Motor neuron (in vitro differentiated cells): Measurements from ENCODE around the gene PACS1. TPM values are rescaled to one million over a fixed set of nuclear protein-coding genes. Genes with fewer than 3 reads are reported as not detected.

Source experiments
- ATAC-seq, 8 experiments: fragments of 200-7000 bp; cut with Tn5 transposase; replicated peaks in 6 of 8; 2 replicates each; pipeline ENCODE4 v1.8.0; 2021; ENCODE audit warnings: mild to moderate bottlenecking in 8 of 8, moderate library complexity in 8 of 8
- H3K27ac ChIP-seq, 2 donors: fragments of 250-450 bp; sonication (Bioruptor Pico); 2 replicates each; pipeline ENCODE4 v1.9.0; 2021; ENCODE audit warnings: antibody characterized with exemption in 2 of 2, mild to moderate bottlenecking in 2 of 2, moderate library complexity in 1 of 2
- H3K4me1 ChIP-seq, 2 donors: fragments of 250-450 bp; sonication (Bioruptor Pico); replicated peaks in 1 of 2; 2 replicates each; pipeline ENCODE4 v1.6.1; 2021; ENCODE audit warnings: antibody characterized with exemption in 2 of 2, mild to moderate bottlenecking in 2 of 2, moderate library complexity in 1 of 2
- H3K4me3 ChIP-seq, 5 donors: fragments of 250-450 bp; sonication (Bioruptor Pico); 2 replicates each; pipeline ENCODE4 v1.9.0; 2021; ENCODE audit warnings: antibody characterized with exemption in 5 of 5, mild to moderate bottlenecking in 5 of 5, moderate library complexity in 4 of 5
- WGBS, 10 experiments: fragments of 450-650 bp; shearing (Covaris generic); methylation state at CpG; one replicate each; pipeline ENCODE4 v1.0.0; 2022; 5-methylcytosine and 5-hydroxymethylcytosine counted together
- in situ Hi-C, 9 experiments: fragments of 400-800 bp; cut with MboI; loops; one replicate each; pipeline ENCODE4 v1.15.0; 2021; ENCODE audit warnings: low sequenced_read_pairs in 9 of 9, low pct_unique_long_range_greater_than_20kb in 2 of 9; ENCODE audit not compliant: unreplicated experiment in 9 of 9
- total RNA-seq, 8 experiments: library from RNA; unstranded; fragments of 300-600 nt; gene quantifications; 2 replicates each; pipeline versions ENCODE4 v1.2.3 to v1.2.4, GENCODE V29; 2022

Gene PACS1
- total RNA-seq, 8 experiments from 2014 or later, result 10.6 to 38.2 (median 21.7) TPM

DNA sequence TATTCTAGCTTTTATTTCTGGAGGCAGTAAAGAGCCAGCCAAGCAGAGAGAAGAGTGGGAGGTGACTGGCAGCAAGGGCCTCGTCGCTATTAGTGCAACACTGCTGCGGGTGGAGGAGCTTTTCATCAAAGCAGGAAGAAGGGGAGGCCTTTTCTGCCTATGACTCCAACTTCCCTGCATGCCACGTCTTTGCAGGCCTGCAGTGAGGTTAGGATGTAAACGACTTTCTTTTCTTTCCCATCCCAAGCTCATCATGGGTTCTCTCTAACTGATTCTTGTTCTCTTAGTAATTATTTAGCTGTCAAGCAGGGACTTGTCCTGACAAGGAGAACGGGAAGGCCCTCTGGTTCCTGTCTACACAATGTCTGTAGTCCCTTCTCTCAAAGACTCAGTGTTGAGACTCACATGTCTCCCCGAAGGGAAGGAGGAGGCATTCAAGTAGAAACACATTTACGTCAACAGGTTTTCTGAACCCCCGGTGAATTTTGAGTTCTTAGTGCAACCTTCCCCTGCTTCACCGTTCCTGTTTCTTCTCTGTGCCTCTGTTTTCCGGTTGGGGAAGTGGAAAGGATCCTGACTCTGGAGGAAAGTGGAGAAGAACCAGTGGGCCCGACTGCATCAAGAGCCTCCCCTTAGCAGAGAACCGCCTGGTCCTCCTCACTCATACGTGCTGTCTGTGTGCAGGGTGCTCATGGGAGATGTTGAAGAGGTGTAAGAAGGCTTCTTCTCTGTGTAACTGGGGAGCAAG, 56.9 kb downstream of the PACS1 start:
- peak; percentile 75 to 97 (median 88) for ATAC-seq
- peaks cover 14 to 17% of the 10 kb centered on the region in 2 donors for H3K4me1 ChIP-seq
- H3K4me3 ChIP-seq, result no peak overlapping the region
- WGBS, 10 experiments, result 3 to 83% (median 31%) methylated on average over 1 to 12 of the region's 14 CpGs; no CpG with 5 or more reads in 1 of the 10 experiments
- in situ Hi-C loops, result no loop called here
- no peak overlapping the region for H3K27ac ChIP-seq

GRCh38 chr11:66130978-66131377, 60.9 kb downstream of the PACS1 start:
- ATAC-seq, result no peak
- in situ Hi-C loops, result no loop called here
- 40 to 92% (median 86%) methylated on average over 1 to 3 of the region's 3 CpGs; no CpG with 5 or more reads in 1 of the 10 experiments for WGBS, 10 experiments
- Histone ChIP-seq H3K27ac (no peak overlapping the region), H3K4me3 (no peak overlapping the region), H3K4me1 (peaks cover 14 to 17% of the 10 kb centered on the region in 2 donors)

GRCh38 chr11:66131937-66132632, 62.0 kb downstream of the PACS1 start:
- H3K4me1 ChIP-seq, result peaks cover 7 to 14% of the 10 kb centered on the region in 2 donors
- H3K27ac ChIP-seq, result no peak overlapping the region
- WGBS, 10 experiments, result 68 to 94% (median 79%) methylated on average over 3 to 6 of the region's 7 CpGs; no CpG with 5 or more reads in 2 of the 10 experiments
- ATAC-seq, result no peak
- no peak overlapping the region for H3K4me3 ChIP-seq
- in situ Hi-C loops, result no loop called here

- no peak overlapping the region for H3K27ac ChIP-seq
- no peak overlapping the region for H3K4me3 ChIP-seq
- WGBS, 10 experiments, result 53 to 100% (median 88%) methylated on average over 1 to 4 of the region's 6 CpGs; no CpG with 5 or more reads in 2 of the 10 experiments
- in situ Hi-C loops, result no loop called here
- ATAC-seq, result no peak
- H3K4me1 ChIP-seq, result peaks cover 0 to 5% of the 10 kb centered on the region in 2 donors
These were observed 63.2 kb downstream of the PACS1 start for GRCh38 chr11:66133216-66133775.

GRCh38 chr11:66136752-66137123, 66.7 kb downstream of the PACS1 start:
- no peak for ATAC-seq
- in situ Hi-C loops, result no loop called here
- WGBS, 10 experiments, result 40 to 100% (median 84%) methylated on average over 2 to 5 of the region's 5 CpGs
- no peaks in the 10 kb centered on the region for H3K4me1 ChIP-seq
- H3K4me3 ChIP-seq, result no peak overlapping the region
- no peak overlapping the region for H3K27ac ChIP-seq

- 63 to 100% (median 81%) methylated on average over 1 to 6 of the region's 7 CpGs for WGBS, 10 experiments
- in situ Hi-C loops, result no loop called here
- Histone ChIP-seq H3K4me1 (peaks cover 0 to 3% of the 10 kb centered on the region in 2 donors), H3K4me3 (no peak overlapping the region), H3K27ac (no peak overlapping the region)
- peak in 3 of 8 experiments; percentile 36 to 80 (median 52) for ATAC-seq
These were observed 69.8 kb downstream of the PACS1 start for GRCh38 chr11:66139817-66140404.

DNA sequence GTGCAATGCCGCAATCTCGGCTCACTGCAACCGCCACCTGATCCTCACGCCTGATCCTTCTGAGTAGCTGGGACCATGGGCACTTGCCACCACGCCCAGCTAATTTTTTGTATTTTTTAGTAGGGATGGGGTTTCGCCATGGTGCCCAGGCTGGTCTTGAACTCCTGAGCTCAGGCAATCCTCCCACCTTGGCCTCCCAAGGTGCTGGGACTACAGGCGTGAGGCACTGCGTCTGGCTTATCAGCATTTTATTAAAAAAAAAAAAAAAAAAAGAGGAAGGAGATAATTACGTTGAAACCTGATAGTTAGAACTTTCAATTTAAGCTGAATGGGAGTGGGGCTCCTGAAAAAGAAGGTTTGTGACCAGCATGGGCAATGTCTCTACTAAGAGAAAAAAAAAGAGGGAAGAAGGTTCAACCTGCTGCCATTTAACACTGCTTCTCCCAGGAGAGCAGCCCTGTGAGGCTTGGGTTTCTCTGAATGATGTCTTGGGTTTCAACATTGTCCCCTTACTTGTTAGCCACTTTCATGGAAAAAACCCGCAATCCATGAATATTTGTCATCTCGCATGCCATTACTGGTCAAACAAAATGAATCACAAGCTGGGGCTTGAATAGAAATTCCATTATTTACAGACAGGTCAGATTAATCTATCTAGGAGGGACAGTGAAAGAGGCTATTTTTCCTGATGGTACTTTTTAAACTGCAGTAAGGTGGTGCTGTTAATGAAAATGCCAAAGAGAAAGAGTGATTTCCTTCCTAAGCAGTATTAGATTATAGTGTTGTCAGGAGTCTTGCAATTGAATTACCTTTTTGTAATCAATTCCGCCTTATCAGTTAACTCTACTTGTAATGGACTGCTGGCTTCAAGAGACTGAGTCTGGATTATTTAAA, 72.5 kb downstream of the PACS1 start:
- in situ Hi-C loops, result no loop called here
- peaks cover 0 to 3% of the 10 kb centered on the region in 2 donors for H3K4me1 ChIP-seq
- H3K27ac ChIP-seq, result no peak overlapping the region
- 8 to 100% (median 83%) methylated on average over 1 to 9 of the region's 12 CpGs; no CpG with 5 or more reads in 1 of the 10 experiments for WGBS, 10 experiments
- H3K4me3 ChIP-seq, result no peak overlapping the region
- peak in 4 of 8 experiments; percentile 15 to 75 (median 39) for ATAC-seq

GRCh38 chr11:66143264-66143566, 73.1 kb downstream of the PACS1 start:
- in situ Hi-C loops, result no loop called here
- 43 to 100% (median 83%) methylated on average over 1 to 3 of the region's 3 CpGs; no CpG with 5 or more reads in 3 of the 10 experiments for WGBS, 10 experiments
- H3K4me3 ChIP-seq, result no peak overlapping the region
- H3K27ac ChIP-seq, result no peak overlapping the region
- no peak for ATAC-seq
- H3K4me1 ChIP-seq, result peaks cover 0 to 3% of the 10 kb centered on the region in 2 donors

GRCh38 chr11:66143996-66144678, 74.1 kb downstream of the PACS1 start:
- peaks cover 0 to 3% of the 10 kb centered on the region in 2 donors for H3K4me1 ChIP-seq
- H3K4me3 ChIP-seq, result no peak overlapping the region
- no peak overlapping the region for H3K27ac ChIP-seq
- in situ Hi-C loops, result no loop called here
- no peak for ATAC-seq
- 60 to 100% (median 98%) methylated on average over 1 to 5 of the region's 5 CpGs; no CpG with 5 or more reads in 1 of the 10 experiments for WGBS, 10 experiments

GRCh38 chr11:66146074-66146473, 76.0 kb downstream of the PACS1 start:
- Histone ChIP-seq H3K4me3 (no peak overlapping the region), H3K27ac (no peak overlapping the region), H3K4me1 (peaks cover 0 to 3% of the 10 kb centered on the region in 2 donors)
- ATAC-seq, result peak in 3 of 8 experiments; percentile 58 to 86 (median 79)
- in situ Hi-C loops, result no loop called here

DNA sequence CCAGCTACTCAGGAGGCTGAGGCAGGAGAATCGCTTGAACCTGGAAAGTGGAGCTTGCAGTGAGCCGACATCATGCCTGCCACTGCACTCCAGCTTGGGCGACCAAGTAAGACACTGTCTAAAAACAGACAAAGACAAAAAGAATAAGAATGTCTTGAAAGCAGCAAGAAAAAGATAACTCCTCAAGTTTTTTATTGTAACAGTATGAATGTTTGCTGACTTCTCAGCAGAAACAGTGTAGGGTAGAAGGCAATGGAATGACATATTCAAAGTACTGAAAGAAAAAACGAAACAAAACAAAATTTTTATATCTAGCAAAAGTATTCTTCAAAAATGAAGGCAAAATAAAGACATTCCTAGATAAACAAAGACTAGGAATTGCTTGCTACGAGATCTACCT, 76.9 kb downstream of the PACS1 start:
- ATAC-seq, result no peak
- peaks cover 0 to 3% of the 10 kb centered on the region in 2 donors for H3K4me1 ChIP-seq
- in situ Hi-C loops, result no loop called here
- no peak overlapping the region for H3K4me3 ChIP-seq
- 80 to 95% (median 93%) methylated on average over 2 to 5 of the region's 5 CpGs; no CpG with 5 or more reads in 1 of the 10 experiments for WGBS, 10 experiments
- no peak overlapping the region for H3K27ac ChIP-seq

DNA sequence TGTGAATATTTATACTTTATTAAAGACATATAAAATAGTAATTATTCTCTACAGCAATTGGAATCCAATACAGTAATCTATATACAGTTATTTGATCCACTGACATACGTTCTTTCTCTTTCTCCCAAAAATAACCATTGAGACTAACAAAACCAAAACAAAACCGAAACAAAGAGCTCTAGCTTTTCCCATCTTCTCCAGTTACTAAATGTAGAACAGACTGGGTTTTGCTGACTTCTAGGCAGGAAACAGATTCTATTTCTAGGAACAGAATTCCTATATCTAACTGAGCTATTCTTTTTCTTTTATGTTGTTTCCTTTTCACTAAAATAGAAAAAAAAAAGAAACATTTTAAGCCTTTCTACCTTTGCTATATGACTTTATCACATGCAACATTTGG, 80.1 kb downstream of the PACS1 start:
- no peak overlapping the region for H3K27ac ChIP-seq
- 55 to 93% (median 88%) methylated on average over 1 to 2 of the region's 2 CpGs; no CpG with 5 or more reads in 2 of the 10 experiments for WGBS, 10 experiments
- in situ Hi-C loops, result no loop called here

More for the DNA sequence above, 80.1 kb downstream of the PACS1 start:
- ATAC-seq, result no peak
- H3K4me1 ChIP-seq, result no peaks in the 10 kb centered on the region
- H3K4me3 ChIP-seq, result no peak overlapping the region
